ENCODE data around the gene TLN1. TPM values are rescaled to one million over a fixed set of nuclear protein-coding genes. Genes with fewer than 3 reads are reported as not detected.

The TLN1 gene
- total RNA-seq, 2 experiments from 2014 or later: 98.8 to 177 TPM

GRCh38 chr9:35746583-35746982 is 14.6 kb upstream of the TLN1 start:
- peak overlapping the region; percentile 98 for H3K4me2 ChIP-seq (ENCODE audit: low read length)
- H3K9me2 ChIP-seq (ENCODE audit: insufficient read depth, low read length): no peaks in the 10 kb centered on the region
- ChIA-PET POLR2A (interaction anchor here (0.6 to 4.3 kb wide), 5 partner anchors 8 to 97 kb away, joined by 4 to 38 read pairs (median 5); partner anchors contain the start of genes CREB3 and TLN1), CTCF (ENCODE audit: unreplicated experiment) (interaction anchor here (1.9 kb wide), 1 partner anchor 15 kb away, joined by 8 read pairs; the partner anchor contains the start of genes CREB3 and TLN1)
- H3K4me3 ChIP-seq (ENCODE audit: low read depth, low read length, poor library complexity, severe bottlenecking): peak overlapping the region; percentile 89
- no TSS peak for BruUV-seq (replicated peaks)
- no peak for DNase-seq (ENCODE audit: low spot score)
- H3K79me2 ChIP-seq (ENCODE audit: insufficient read depth, low read depth, low read length): peaks cover 39% of the 10 kb centered on the region
- H4K20me1 ChIP-seq (ENCODE audit: insufficient read depth, low read length): peaks cover 14% of the 10 kb centered on the region; the same call in 1 of the 2 replicates
- H3K36me3 ChIP-seq (ENCODE audit: insufficient read depth, low read length): peaks cover 40% of the 10 kb centered on the region
- H3K9me3 ChIP-seq (ENCODE audit: low read length): no peaks in the 10 kb centered on the region
- H3K27ac ChIP-seq (ENCODE audit: low read depth, low read length, poor library complexity, severe bottlenecking): no peak overlapping the region
- intact Hi-C loops (cut with micrococcal nuclease; ENCODE audit: unreplicated experiment): no loop called here
- TF ChIP-seq CTCF (conservative IDR thresholded peaks at IDR 0.05; ENCODE audit: low read length) (no peak), EZH2phosphoT487 (IDR thresholded peaks at IDR 0.05; ENCODE audit: borderline replicate concordance, low read depth, low read length) (no peak)
- H3K4me1 ChIP-seq (ENCODE audit: insufficient read depth, low read length, poor library complexity, severe bottlenecking): peaks cover 49% of the 10 kb centered on the region
- no peak overlapping the region for H2AFZ ChIP-seq (ENCODE audit: low read length)

- H3K27ac ChIP-seq (ENCODE audit: low read depth, low read length, poor library complexity, severe bottlenecking): no peak overlapping the region
- BruUV-seq (replicated peaks): no TSS peak
- DNase-seq (ENCODE audit: low spot score): no peak
- no peaks in the 10 kb centered on the region for H3K9me3 ChIP-seq (ENCODE audit: low read length)
- TF ChIP-seq EZH2phosphoT487 (IDR thresholded peaks at IDR 0.05; ENCODE audit: borderline replicate concordance, low read depth, low read length) (no peak), CTCF (conservative IDR thresholded peaks at IDR 0.05; ENCODE audit: low read length) (no peak)
- no peaks in the 10 kb centered on the region for H3K9me2 ChIP-seq (ENCODE audit: insufficient read depth, low read length)
- peaks cover 43% of the 10 kb centered on the region for H3K4me1 ChIP-seq (ENCODE audit: insufficient read depth, low read length, poor library complexity, severe bottlenecking)
- peak overlapping the region; percentile 89 for H3K4me3 ChIP-seq (ENCODE audit: low read depth, low read length, poor library complexity, severe bottlenecking)
- ChIA-PET CTCF (ENCODE audit: unreplicated experiment) (interaction anchor here (1.0 kb wide), 1 partner anchor 11 kb away, joined by 4 read pairs; no protein-coding TSS in a partner anchor), POLR2A (interaction anchor here (0.6 to 1.8 kb wide), 6 partner anchors 11 to 1047 kb away, joined by 3 to 5 read pairs (median 4); partner anchors contain the start of genes CREB3 and TLN1)
- intact Hi-C loops (cut with micrococcal nuclease; ENCODE audit: unreplicated experiment): no loop called here
- peaks cover 43% of the 10 kb centered on the region for H3K36me3 ChIP-seq (ENCODE audit: insufficient read depth, low read length)
- H2AFZ ChIP-seq (ENCODE audit: low read length): no peak overlapping the region
- peaks cover 39% of the 10 kb centered on the region for H3K79me2 ChIP-seq (ENCODE audit: insufficient read depth, low read depth, low read length)
- peaks cover 14% of the 10 kb centered on the region; the same call in 1 of the 2 replicates for H4K20me1 ChIP-seq (ENCODE audit: insufficient read depth, low read length)
- peak overlapping the region; percentile 98 for H3K4me2 ChIP-seq (ENCODE audit: low read length)
Measured at GRCh38 chr9:35745569-35745968, 13.6 kb upstream of the TLN1 start.

GRCh38 chr9:35743880-35744518 is 12.0 kb upstream of the TLN1 start:
- Histone ChIP-seq H4K20me1 (ENCODE audit: insufficient read depth, low read length) (peaks cover 14% of the 10 kb centered on the region; the same call in 1 of the 2 replicates), H3K4me3 (ENCODE audit: low read depth, low read length, poor library complexity, severe bottlenecking) (no peak overlapping the region)

More at GRCh38 chr9:35743880-35744518, 12.0 kb upstream of the TLN1 start:
- intact Hi-C loops (cut with micrococcal nuclease; ENCODE audit: unreplicated experiment): no loop called here
- H3K4me2 ChIP-seq (ENCODE audit: low read length): no peak overlapping the region
- peaks cover 34% of the 10 kb centered on the region for H3K4me1 ChIP-seq (ENCODE audit: insufficient read depth, low read length, poor library complexity, severe bottlenecking)
- TF ChIP-seq CTCF (conservative IDR thresholded peaks at IDR 0.05; ENCODE audit: low read length) (no peak), EZH2phosphoT487 (IDR thresholded peaks at IDR 0.05; ENCODE audit: borderline replicate concordance, low read depth, low read length) (no peak)
- no peak for DNase-seq (ENCODE audit: low spot score)
- POLR2A ChIA-PET: interaction anchor here (0.6 to 1.7 kb wide), 3 partner anchors 12 to 1679 kb away, joined by 3 to 4 read pairs (median 3); partner anchors contain the start of genes CREB3 and TLN1
- peaks cover 39% of the 10 kb centered on the region for H3K79me2 ChIP-seq (ENCODE audit: insufficient read depth, low read depth, low read length)
- no peaks in the 10 kb centered on the region for H3K9me2 ChIP-seq (ENCODE audit: insufficient read depth, low read length)
- H3K36me3 ChIP-seq (ENCODE audit: insufficient read depth, low read length): peaks cover 59% of the 10 kb centered on the region
- no peak overlapping the region for H2AFZ ChIP-seq (ENCODE audit: low read length)
- CTCF ChIA-PET (ENCODE audit: unreplicated experiment): no interaction called here
- H3K9me3 ChIP-seq (ENCODE audit: low read length): no peaks in the 10 kb centered on the region
- no peak overlapping the region for H3K27ac ChIP-seq (ENCODE audit: low read depth, low read length, poor library complexity, severe bottlenecking)
- BruUV-seq (replicated peaks): no TSS peak

All from OCI-LY7 (cell line).